Stimulated activated CD8-positive, alpha-beta memory T cell treated with anti-CD3 and anti-CD28 coated beads, Interleukin-12 subunit alpha, Interleukin-12 subunit beta, amount 100 ng/mL, for 24 hours (primary cell): ENCODE measurements around the gene PREX1.
"Not testable (repeated sequence)": the region's sequence is repeated elsewhere in the genome, so short reads cannot be mapped to it uniquely, and the experiment has no call there.

Source experiments
- DNase-seq: peaks from one replicate; pipeline ENCODE4 v3.0.0-alpha.2; 2020; ENCODE audit errors: extremely low read depth

The PREX1 gene

DNA sequence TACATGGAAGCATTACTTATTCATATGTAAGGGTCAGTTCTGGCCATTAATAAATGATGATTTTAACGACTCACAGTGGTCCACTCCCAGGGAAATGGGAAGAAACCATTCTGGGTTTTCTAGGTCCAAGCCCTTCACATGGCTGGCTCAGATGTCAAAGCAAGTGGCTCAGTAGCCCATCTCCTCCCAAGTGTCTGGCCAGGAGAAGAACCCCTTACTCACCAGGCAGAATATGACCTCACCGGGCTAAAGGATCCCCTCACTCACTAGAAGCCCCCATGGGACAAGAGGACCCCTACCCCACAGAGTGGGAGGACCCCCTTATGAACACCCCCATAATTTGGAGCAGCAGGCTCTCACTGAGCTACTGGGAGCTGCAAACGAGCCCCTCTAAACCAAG lies 34.0 kb downstream of the PREX1 start:
- no peak for DNase-seq

DNA sequence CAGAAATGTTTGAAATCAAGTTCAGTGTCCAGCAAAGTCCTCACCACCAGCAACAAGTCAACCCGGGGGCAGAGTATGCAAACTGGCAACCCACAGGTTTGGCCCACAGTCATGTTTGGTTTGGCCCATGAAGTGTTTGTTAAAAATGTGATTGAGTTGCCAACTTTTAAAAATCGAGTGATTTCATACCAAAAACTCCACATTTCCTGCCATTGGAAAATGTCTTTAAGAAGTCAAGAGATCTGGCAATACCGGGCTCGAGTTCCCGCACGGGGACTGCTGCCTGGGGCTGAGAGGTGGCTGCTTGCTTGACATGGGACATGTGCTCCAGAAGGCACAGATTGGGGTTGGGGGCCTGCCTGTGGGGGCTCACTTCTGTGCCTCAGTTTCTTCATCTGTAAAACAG lies 36.1 kb downstream of the PREX1 start:
- DNase-seq = no peak

DNA sequence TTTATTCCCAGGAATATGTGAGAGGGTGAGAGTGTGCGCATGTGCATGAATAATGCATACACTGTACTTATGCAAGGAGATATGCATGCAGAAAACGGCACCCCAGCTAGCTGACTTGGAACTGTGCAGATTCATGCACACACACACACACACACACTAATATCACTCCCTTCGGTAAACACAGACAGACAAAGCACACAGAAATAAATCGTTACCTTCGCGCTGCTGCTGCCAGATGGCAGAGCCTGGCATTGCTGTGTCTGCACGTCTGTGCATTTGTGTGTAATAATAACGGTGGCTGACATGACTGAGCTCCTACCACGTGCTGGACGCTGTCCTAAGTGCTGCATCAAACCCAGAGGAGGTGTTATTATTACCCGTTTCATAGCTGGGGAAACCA lies 36.8 kb downstream of the PREX1 start:
- no peak for DNase-seq

DNA sequence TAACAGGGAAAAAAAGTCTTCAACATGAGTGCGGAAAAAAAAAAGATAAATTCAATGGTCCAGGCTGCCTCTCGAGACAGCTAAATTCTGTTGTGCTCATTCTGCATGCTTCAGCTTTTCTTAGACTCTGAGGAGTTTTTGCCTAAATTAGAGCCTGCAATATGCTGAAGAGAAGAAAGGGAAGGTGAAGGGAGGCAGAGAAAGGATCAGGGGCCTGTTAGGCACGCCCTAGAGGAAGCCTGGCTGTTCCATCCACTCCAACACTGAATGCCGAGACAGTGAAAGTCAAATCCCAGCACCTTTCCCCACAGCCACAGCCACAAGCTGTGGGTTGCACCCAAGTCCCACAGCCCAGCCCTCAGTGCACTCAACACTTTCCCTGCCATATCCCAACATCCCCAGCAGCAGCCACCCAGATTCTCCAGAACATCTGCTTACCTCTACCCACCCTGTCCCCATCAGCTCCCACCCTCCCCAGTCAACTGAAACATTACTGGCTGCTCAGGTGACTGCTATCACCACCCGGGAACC lies 37.3 kb downstream of the PREX1 start:
- no peak for DNase-seq

DNA sequence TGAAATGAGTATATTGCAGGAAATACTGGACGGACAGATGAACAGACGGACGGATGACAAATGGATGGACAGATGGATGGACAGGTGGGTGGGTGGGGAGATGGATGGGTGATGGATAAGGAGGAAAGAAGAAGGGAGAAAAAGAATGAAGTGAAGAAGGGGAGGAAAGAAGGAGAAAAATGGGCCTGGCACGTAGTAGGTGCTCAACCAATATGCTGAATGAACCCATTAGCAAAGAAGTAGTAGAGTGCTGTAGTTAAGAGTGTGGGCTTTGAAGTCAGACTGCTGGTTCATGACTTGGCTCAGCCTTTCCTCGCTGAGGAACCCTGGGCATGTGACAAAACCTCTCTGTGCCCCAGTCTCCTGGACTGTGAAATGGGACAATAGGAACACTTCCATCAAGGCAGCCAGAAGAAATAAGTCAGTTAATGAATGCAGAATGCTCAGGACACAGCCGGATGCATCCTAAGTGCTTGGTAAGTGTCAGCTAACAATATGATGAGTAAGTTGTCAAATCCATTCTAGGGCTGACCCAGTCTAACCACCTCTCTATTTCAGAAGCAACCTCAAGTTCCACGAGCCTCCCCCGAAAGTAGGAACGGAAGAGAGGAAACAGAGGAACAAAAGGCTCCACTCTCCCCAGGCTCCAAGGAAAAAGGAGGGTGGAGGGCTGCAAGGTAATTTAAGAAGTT lies 37.9 kb downstream of the PREX1 start:
- DNase-seq = no peak

DNA sequence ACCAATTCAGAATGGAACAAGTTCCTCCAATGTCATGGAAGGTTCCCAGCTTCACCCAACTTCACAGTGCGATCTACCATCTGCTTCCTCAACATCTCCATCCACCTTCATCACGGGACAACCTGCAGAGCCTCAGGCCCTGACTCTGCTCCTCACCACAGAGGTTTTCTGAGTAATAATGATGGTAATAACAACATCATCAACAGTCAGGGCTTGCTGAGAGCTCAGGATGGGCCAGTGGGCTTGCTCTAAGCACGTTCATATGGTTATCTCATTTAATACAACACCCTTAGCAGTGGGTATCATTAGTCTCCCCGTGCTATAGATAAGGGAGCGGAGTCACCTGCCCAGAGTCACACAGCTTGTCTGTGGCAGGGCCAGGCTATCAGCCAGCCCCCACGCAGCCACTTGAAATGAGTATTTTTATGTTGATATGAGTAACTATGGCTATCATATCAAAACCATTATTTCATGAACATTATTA lies 38.6 kb downstream of the PREX1 start:
- no peak for DNase-seq

DNA sequence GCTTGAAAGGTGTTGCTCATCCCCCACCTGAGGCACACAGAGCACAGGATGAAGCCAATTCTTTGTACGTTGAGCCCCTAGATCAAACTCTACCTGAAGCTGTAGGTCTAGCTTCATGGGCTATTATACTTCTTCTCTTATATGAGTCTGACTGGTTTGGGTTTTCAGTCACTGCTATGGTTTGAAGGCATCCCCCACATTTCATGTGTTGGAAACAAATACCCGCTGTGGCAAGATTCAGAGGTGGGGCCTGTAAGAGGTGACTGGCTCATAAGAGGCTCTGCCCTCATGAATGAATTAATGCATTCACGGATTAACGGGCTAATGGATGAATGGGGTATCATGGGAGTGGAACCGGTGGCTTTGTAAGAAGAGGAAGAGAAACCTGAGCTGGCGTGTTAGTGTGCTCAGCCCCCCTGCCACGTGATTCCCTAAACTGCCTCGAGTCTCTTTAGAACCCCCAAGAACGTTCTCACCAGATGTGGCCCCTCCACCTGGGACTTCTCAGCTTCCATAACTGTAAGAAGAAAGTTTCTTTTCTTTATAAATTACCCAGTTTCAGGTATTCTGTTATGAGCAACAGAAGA lies 39.2 kb downstream of the PREX1 start:
- DNase-seq = no peak

DNA sequence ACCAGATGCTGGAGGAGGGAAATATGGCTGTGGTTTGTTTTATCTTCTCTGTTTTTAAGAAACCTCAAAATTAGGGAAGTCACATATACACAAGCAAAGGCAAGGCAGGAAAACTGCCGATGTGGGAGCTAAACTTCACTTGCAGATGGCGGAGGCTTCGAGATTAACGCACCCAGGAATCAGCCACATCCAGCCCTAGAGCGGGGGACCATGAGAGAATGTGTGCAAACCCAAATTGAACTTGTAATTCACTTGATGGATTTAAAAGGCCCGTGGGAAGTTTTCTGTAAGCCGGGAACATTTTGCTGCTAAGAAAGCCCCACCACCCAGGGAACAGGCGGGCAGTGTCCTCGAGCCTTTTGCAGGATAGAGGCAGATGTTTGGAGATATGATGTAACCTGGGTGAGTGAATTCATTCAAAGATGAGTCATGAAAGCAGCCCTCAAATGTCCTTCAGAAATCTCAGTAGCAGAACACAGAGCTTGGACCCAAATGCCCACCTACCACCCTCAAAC lies 39.9 kb downstream of the PREX1 start:
- DNase-seq = no peak

DNA sequence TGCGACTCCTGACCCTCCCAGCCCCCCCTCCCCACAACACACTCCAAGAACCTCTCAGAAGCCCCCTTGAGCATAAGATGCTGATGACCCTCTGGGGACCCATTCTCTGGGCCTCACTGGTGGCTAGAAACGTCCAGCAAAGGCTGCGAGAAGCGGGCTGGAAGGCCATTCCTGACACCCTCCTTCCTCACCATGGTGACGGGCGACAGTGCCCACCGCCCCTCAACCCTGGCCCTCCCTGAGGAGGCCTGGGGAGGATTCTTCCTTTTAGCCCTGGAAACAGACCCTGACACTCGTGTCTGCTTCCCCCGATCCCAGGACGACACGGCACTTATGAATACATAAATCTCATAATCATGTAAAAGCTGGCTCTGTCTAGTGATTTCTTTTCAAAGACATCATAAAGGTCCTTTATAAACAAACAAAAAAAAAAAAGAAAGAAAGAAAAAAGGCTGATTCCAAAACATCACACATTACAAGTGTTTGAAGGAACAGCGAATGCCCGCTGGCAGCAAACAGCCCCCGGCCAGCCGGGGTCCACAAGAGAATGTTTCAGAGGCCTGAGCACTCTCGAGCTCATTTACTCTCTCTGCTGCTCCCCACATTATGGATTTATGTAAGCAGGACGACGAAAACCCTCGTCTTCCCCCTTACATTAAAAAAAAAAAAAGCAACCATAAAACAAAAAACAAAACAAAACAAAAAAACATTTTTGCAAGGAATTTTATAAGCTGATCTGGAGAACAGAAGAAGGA lies 40.7 kb downstream of the PREX1 start:
- no peak for DNase-seq

DNA sequence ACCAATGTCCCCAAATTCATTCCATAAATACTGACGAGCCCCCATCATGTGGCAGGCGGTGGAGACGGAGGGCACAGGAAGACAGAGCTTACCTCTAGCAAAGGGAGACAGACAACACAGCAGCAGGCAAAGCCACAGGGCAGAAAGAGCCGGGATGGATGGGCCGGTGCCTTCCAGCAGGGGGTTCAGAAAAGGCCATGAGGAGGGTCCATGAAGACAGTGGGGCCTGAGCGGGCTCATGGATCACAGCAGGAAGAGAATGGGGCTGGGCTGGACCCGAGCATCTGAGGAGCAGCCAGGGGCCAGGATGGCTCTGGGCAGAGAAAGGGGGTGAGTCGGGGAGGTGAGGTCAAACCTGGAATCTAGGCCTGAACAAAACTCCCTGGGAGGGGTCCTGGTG lies 42.0 kb downstream of the PREX1 start:
- DNase-seq = no peak

DNA sequence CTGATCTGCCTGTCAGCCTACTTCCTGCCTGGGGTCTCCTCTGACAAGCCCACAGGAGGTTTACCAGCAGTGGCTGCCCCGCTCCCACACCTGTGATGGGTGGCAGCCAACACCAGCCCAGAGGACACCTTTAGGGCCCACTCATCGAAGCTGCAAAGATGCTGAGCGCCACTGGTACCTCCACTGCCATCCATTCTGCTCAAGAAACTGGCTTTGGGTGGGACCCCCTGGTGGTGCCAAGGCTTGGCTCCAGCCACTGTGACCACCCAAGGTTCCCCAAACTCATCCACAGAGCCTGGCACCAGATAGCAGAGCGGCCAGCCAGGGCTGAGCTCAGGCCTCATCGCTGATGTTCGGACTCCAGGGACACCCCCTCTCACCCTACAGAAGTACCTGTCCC lies 42.5 kb downstream of the PREX1 start:
- DNase-seq = no peak

DNA sequence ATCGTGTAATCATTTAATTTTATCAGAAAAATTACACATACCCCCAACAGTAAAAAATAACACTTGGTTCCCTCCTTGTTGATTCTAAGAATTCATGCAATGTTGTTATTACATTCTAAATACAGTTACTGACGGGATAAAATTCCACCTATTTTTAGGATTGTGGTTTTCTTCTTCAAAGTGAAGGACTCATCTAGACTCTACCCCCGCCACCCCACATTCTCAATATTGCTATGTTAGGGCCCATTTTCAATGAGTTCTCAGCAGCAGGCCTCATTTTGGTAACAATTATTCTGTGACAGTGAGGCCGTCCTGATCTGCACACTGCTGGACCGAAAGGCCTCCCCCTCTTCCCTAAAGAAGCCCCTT lies 43.5 kb downstream of the PREX1 start:
- no peak for DNase-seq

DNA sequence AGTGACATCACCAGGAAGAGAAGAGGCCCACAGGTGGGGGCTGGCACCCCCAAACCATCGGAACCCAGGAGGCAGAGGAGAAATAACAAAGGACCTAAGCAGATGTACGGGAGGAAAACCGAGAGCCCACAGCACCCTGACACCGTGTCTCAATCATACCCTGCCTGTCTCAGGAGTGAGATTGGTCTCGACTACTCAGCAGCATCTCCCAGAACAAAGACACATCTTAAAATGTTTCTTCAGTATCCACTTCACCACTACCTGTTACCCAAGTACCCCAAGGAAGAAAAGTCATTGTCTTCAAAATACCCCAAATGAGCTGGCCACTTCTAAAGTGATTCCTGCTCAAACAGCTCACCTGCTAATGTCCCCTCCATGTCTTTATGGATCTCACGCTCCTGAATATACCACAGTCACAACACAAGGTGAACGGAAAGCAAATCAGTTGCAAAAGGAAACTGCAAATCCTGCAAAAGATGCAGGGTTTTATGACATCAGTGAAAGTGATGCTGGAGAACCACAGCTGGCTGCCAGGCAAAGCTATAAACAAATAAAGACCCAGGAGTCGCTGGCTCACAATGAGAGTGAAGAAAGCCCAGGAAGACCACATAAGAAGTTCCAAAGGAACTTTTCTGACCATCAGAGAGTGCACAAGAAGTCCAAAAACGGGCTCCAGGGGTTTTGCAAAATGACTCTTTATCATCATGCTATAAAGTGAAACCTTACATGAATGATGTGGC lies 44.1 kb downstream of the PREX1 start:
- DNase-seq = no peak

DNA sequence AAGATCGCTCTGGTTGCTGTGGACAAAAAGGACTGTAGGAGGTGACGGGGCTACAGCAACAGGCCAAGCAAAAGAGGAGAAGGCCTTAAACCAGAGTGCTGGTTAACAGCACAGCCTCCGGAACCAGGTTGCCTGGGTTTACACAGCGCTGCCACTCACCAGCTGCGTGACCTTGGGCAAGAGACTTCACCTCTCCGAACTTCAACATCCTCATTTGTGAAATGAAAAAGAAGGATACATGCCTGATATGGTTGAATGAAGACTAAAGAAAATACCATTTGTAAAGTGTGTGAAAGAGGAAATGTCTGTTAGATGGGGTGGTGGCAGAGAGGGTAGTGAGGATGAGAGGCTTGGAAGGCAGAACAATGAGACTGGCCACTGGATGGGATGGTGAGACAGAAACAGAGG lies 44.9 kb downstream of the PREX1 start:
- DNase-seq = no peak

DNA sequence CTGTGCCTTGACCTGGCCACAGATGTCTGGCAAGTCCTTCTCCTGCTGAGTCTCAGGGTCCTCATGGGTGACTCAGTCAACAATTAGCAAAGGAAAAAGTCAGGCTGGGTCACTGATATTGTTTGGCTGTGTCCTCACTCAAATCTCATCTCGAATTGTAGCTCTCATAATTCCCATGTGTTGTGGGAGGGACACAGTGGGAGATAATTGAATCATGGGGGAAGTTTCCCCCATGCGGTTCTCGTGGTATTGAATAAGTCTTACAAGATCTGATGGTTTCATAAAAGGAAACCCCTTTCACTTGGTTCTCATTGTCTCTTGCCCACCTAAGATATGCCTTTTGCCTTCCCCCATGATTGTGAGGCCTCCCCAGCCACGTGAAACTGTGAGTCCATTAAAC lies 45.7 kb downstream of the PREX1 start:
- DNase-seq = no peak

DNA sequence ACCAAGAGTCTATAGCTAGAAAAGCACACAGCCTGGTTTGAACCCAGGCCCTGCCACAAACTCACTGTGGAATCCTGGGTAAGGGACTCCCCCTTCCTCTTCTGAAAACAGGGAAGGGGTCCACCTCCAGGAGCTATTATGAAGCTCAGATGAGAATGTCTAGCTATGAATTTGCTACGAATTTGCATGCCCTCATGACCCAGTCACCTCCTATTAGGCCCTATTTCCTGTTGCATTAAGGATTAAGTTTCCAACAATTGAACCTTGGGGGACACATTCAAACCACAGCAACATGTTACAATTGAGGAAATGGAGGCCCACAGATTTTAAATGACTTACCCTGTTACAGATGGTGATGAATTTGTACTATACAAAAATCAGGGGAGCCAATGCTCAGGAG lies 46.2 kb downstream of the PREX1 start:
- DNase-seq = no peak

DNA sequence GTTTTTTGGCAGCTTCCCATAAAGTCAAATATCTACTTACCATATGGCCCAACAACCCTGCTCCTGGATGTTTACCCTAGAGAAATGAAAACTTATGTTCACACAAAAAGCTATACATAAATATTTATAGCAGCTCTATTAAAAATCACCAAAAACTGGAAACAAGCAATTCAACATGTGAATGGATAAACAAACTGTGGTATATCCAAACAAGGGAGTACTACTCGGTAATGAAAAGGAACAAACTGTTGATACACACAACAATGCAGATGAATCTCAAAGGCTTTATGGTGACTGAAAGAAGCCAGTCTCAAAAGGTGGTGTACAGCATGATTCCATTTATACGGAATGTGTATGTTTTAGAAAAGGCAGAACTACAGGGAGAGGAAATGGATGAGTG lies 48.4 kb downstream of the PREX1 start:
- no peak for DNase-seq

DNA sequence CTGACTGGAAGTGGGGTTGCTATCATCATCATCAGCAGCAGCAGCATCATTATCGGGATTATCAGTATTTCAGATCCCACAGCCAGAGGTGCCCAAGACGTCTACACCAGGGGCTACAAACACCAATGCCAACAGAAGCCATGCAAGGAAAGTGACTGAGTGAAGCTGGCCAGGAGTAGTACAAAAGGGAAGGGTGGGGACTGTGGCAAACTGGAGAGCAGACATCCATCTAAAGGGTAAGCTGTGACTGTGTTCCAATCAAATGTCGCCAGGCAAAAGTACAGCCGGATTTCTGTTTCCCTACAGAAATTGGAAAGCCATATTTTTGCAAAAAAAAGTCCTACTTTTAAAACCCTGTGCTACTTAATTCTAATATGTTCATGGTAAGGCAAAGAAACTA lies 50.0 kb downstream of the PREX1 start:
- no peak for DNase-seq

DNA sequence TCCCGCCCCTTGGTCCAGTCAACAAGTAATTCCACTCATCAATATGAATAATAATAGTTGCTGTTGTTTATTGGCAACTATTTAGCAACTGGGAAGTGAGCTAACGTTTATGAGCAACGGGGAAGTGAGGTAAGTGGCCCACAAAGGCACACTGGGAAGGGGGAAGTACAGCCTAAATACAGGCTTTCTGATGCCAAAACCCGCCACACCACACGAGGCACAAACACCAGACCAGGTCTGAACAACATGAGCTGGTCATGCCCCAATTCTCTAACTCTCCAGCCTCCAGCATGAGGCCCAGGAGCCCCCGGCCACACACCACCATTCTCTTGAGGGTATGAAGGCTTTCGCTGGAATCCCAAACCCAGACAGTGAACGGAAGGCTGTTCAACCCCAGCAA lies 50.8 kb downstream of the PREX1 start:
- DNase-seq = no peak

DNA sequence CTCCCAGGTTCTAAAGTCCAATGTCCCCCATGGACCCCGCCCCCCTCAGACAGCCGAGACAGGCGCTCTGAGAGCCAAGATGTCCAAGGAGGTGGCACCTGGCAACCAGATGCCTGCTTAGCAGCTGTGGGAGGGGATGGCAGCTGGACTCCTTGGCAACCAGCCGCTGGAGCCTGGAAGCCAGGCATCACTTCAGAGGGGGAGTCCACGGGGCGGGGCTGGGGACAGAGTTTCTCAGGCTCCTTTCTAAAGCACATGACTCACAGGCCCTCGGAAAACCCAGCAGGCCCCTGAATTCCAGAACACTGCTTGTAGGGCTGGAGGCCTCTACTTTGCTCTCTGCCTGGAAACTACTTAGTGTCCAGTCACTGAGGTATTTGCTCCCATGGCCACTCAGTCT lies 51.5 kb downstream of the PREX1 start:
- DNase-seq = no peak

DNA sequence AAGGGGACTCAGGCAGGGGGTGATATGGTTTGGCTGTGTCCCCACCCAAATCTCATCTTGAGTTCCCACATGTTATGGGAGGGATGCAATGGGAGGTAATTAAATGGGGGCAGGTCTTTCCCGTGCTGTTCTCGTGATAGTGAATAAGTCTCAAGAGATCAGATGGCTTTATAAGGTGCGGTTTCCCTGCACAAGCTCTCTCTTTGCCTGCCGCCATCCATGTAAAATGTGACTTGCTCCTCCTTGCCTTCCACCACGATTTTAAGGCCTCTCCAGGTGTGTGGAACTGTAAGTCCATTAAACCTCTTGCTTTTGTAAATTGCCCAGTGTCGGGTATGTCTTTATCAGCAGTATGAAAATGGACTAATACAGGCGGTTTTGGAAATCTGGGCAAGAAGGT lies 52.3 kb downstream of the PREX1 start:
- not testable (repeated sequence) for DNase-seq

DNA sequence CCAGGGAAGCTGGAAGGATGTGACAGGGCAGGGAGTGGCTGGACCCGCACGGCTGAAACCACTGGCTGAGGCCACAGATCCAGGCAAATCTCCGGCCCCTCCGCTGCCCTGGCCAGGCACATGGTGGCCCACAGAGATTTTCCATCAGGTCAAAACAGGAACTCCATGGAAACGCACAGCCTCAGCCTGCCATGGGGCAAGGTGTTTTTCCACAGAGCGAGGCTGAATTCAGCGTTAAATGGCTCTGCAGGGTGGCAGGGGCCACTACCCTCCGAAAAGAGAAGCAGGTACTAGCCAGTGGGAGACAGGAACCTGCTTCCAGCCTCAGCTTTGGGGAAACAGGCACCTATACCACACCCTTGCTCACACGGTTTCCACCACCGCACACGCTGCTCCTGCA lies 53.1 kb downstream of the PREX1 start:
- no peak for DNase-seq
